ENCODE results near the gene APLP2. TPM values are rescaled to one million over a fixed set of nuclear protein-coding genes. Genes with fewer than 3 reads are reported as not detected.

The APLP2 gene
- total and polyA plus RNA-seq, 9 of the 15 experiments (the other 6 are each of a cell fraction or from before 2014, with no cell fraction given) = 17.4 to 164 (median 118) TPM

DNA sequence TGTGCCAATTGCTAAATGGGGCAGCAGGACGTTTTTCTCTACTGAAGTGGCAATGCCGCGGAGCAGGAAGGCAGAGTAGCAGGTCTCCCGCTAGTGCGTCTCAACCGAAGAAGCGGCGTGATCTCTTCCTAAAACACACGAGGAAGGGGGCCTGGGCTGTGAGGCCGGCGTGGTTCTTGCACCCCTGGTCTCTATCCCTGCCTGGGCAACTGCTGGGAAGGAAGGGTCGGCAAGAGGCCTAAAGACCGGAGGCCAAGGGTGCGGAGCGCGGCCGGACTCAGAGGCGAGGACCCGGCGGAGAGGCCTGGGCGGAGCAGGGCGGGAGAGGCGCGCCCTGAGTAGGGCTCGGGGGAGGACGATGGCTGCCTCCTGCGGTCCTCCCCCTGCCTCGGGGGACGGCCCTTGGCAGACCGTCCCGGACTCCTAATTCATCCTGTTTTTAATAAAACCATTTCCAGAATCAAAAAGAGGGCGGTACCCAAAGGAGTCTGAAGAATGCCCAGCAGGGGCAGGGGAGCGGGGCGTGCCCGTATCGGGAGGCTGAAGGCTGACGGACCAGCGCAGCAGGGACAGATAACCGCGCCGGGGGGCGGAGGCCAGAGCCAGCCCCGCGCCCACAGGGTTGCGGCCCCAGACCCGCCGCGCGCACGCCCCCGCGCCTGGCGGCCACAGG, 572 bp upstream of the APLP2 start:
- peak overlapping the region; percentile 78 for H3K4me3 ChIP-seq
- in situ Hi-C loops (cut with MboI) = no loop called here
- H3K9ac ChIP-seq (ENCODE audit: insufficient read depth in 1 of 2, low read depth in 2 of 2, low read length in 2 of 2) = peak overlapping the region; percentile 57 to 90
- H3K9me1 ChIP-seq (ENCODE audit: control insufficient read depth, insufficient read depth, low read length) = no peaks in the 10 kb centered on the region
- FAIRE-seq (no peak), DNase-seq (ENCODE audit: extremely low read depth in 1 of 4, low spot score in 3 of 4) (no peak), ATAC-seq (peak; percentile 60)
- ChIA-PET POLR2A (interaction anchor here (1.3 to 3.2 kb wide), 7 partner anchors 13 to 143 kb away, joined by 4 to 35 read pairs (median 11); partner anchors contain the start of gene PRDM10), CTCF (ENCODE audit: low intra/inter-chr PET ratio) (no interaction called here)
- H3K36me3 ChIP-seq (ENCODE audit: control insufficient read depth, insufficient read depth, low read length) = no peaks in the 10 kb centered on the region
- peaks cover 43% of the 10 kb centered on the region for H3K79me2 ChIP-seq (ENCODE audit: control insufficient read depth, insufficient read depth, low read length)
- intact Hi-C loops (cut with micrococcal nuclease) = loop anchor here (1.0 to 2.0 kb wide), 3 partner anchors 64 to 146 kb away; partner anchors contain the start of gene PRDM10
- H3K4me1 ChIP-seq (replicated peaks in 1 of 2; ENCODE audit: control insufficient read depth in 2 of 2, insufficient read depth in 2 of 2, low read length in 2 of 2) = peaks cover 11 to 21% of the 10 kb centered on the region in 2 experiments; a peak in 4 of 5 replicates
- H3K27ac ChIP-seq (ENCODE audit: extremely low read depth, low read depth, low read length) = peak overlapping the region; percentile 53
- H3K27me3 ChIP-seq (ENCODE audit: control insufficient read depth in 2 of 2, insufficient read depth in 2 of 2, low read length in 2 of 2) = no peaks in the 10 kb centered on the region
- H3K9me3 ChIP-seq (replicated peaks; ENCODE audit: control insufficient read depth, insufficient read depth, low read depth, low read length) = no peaks in the 10 kb centered on the region
- H2AFZ ChIP-seq (ENCODE audit: low read depth, low read length) = peak overlapping the region; percentile 88
- 6% methylated on average over 51 of the region's 53 CpGs for WGBS (ENCODE audit: insufficient coverage, low coverage, missing lambda C conversion rate)
- TSS peak; percentile 72 for BruUV-seq (replicated peaks)
- peaks cover 11% of the 10 kb centered on the region for H4K20me1 ChIP-seq (replicated peaks; ENCODE audit: control insufficient read depth, insufficient read depth, low read length)
- peak overlapping the region; percentile 74 for H3K4me2 ChIP-seq (ENCODE audit: insufficient read depth, low read length)
- TF ChIP-seq GABPB2 (CRISPR knock-in tag; conservative IDR thresholded peaks at IDR 0.05) = no peak
- TF ChIP-seq YY1 (IDR thresholded peaks at IDR 0.05; ENCODE audit: borderline replicate concordance in 1 of 3, control insufficient read depth in 1 of 3, extremely low read depth in 1 of 3, insufficient read depth in 3 of 3, insufficient read length in 1 of 3, insufficient replicate concordance in 2 of 3, low read depth in 1 of 3, low read length in 2 of 3) = peak in 1 of 3 experiments; percentile 60
- peak; percentile 73 for TF ChIP-seq FIP1L1 (IDR thresholded peaks at IDR 0.05; ENCODE audit: low read depth, low read length, poor library complexity, severe bottlenecking)
- 0 out of 4 replicates have a peak, but pooled peaks of 1 of the 2 experiments have one; percentile 20 for TF ChIP-seq RCOR1 (IDR thresholded peaks at IDR 0.05; ENCODE audit: borderline replicate concordance in 1 of 2, low read depth in 2 of 2, low read length in 2 of 2)
- TF ChIP-seq ZBTB1 (CRISPR knock-in tag; IDR thresholded peaks at IDR 0.05; ENCODE audit: borderline replicate concordance, low read depth) = 0 out of 2 replicates have a peak, but pooled peaks have one; percentile 54
- TF ChIP-seq IFI16 (CRISPR knock-in tag; IDR thresholded peaks at IDR 0.05) = no peak
- TF ChIP-seq KDM2B (CRISPR knock-in tag; IDR thresholded peaks at IDR 0.05) = peak; percentile 54; the same call in 1 of the 2 replicates
- TF ChIP-seq NFRKB (IDR thresholded peaks at IDR 0.05; ENCODE audit: low read depth) = 0 out of 2 replicates have a peak, but pooled peaks have one; percentile 21
- TF ChIP-seq ELF4 (CRISPR knock-in tag; IDR thresholded peaks at IDR 0.05) = no peak
- TF ChIP-seq, protein P1, sequence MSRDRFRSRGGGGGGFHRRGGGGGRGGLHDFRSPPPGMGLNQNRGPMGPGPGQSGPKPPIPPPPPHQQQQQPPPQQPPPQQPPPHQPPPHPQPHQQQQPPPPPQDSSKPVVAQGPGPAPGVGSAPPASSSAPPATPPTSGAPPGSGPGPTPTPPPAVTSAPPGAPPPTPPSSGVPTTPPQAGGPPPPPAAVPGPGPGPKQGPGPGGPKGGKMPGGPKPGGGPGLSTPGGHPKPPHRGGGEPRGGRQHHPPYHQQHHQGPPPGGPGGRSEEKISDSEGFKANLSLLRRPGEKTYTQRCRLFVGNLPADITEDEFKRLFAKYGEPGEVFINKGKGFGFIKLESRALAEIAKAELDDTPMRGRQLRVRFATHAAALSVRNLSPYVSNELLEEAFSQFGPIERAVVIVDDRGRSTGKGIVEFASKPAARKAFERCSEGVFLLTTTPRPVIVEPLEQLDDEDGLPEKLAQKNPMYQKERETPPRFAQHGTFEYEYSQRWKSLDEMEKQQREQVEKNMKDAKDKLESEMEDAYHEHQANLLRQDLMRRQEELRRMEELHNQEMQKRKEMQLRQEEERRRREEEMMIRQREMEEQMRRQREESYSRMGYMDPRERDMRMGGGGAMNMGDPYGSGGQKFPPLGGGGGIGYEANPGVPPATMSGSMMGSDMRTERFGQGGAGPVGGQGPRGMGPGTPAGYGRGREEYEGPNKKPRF (IDR thresholded peaks at IDR 0.05; ENCODE audit: low read depth, low read length) = no peak
- no peak for TF ChIP-seq BHLHE40 (IDR thresholded peaks at IDR 0.05; ENCODE audit: low read length)
- TF ChIP-seq ZFPM2 (CRISPR knock-in tag; IDR thresholded peaks at IDR 0.05) = no peak
- TF ChIP-seq SREBF1 (IDR thresholded peaks at IDR 0.05; ENCODE audit: borderline replicate concordance, low read depth, low read length) = 0 out of 2 replicates have a peak, but pooled peaks have one; percentile 13
- TF ChIP-seq ZNF263 (CRISPR knock-in tag; IDR thresholded peaks at IDR 0.05; ENCODE audit: borderline replicate concordance) = peak; percentile 94
- TF ChIP-seq EP400 (IDR thresholded peaks at IDR 0.05) = no peak
